Measurements from ENCODE around the gene GABRG3. TPM values are rescaled to one million over a fixed set of nuclear protein-coding genes. Genes with fewer than 3 reads are reported as not detected.
A peak's percentile ranks its signal among the peaks of the same experiment; 100 is the strongest.

Gene GABRG3
- total RNA-seq, 3 donors from 2014 or later (not counting 1 experiment from before 2014, with no cell fraction given): not detected

DNA sequence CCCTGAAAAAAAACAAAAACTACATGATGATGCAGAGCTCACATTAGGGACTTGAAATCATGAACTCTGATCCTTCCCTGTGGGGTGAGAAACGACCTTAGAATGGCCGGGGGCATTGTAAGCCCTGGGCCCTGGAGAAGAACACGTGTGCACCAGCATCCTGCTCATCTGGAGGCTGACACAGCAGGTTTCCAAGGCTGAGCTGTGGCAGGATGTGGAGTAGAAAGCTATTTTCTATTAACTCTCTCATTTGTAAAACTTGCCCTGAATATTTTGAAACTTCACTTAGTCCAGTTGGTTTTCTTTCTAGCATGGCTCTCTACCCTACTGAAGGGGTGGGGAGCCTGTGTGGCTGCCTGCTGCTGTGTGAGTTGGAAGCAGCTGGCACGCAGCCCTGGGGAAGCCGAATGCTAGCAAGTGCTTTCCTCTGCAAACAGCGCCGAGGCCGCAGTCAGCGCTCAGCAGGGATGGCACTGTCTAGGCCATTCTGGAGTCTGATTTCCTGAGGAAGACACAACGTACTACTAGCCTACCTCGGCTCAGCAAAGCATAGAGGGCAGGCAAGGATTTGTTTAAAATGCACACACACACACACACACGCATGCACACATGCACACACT is 58.0 kb downstream of the GABRG3 start:
- H3K4me3 ChIP-seq (ENCODE audit: low read length): no peak overlapping the region
- no peak overlapping the region for H3K4me3 Mint-ChIP-seq
- no peaks in the 10 kb centered on the region for H3K36me3 ChIP-seq (ENCODE audit: control insufficient read depth, insufficient read depth, low read length)
- no peaks in the 10 kb centered on the region for H3K27me3 ChIP-seq (ENCODE audit: control insufficient read depth, insufficient read depth, low read length)
- no peaks in the 10 kb centered on the region for H3K36me3 Mint-ChIP-seq
- ATAC-seq: peak in 1 of 3 donors; percentile 14
- H3K4me1 Mint-ChIP-seq: no peaks in the 10 kb centered on the region
- WGBS (ENCODE audit: insufficient coverage): 60% methylated on average over 12 of the region's 12 CpGs
- intact Hi-C loops (cut with micrococcal nuclease): no loop called here
- H3K4me1 ChIP-seq (ENCODE audit: control insufficient read depth, insufficient read depth, low read length): no peaks in the 10 kb centered on the region
- DNase-seq: no peak
- no peaks in the 10 kb centered on the region for H3K9me3 ChIP-seq (ENCODE audit: control insufficient read depth, insufficient read depth, low read length)
- no peak overlapping the region for H3K27ac ChIP-seq (ENCODE audit: low read length)
- no peak overlapping the region for H3K27ac Mint-ChIP-seq
- TF ChIP-seq, protein P1, sequence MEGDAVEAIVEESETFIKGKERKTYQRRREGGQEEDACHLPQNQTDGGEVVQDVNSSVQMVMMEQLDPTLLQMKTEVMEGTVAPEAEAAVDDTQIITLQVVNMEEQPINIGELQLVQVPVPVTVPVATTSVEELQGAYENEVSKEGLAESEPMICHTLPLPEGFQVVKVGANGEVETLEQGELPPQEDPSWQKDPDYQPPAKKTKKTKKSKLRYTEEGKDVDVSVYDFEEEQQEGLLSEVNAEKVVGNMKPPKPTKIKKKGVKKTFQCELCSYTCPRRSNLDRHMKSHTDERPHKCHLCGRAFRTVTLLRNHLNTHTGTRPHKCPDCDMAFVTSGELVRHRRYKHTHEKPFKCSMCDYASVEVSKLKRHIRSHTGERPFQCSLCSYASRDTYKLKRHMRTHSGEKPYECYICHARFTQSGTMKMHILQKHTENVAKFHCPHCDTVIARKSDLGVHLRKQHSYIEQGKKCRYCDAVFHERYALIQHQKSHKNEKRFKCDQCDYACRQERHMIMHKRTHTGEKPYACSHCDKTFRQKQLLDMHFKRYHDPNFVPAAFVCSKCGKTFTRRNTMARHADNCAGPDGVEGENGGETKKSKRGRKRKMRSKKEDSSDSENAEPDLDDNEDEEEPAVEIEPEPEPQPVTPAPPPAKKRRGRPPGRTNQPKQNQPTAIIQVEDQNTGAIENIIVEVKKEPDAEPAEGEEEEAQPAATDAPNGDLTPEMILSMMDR (IDR thresholded peaks at IDR 0.05): no peak
- H3K9me3 Mint-ChIP-seq: no peaks in the 10 kb centered on the region
- H3K27me3 Mint-ChIP-seq (ENCODE audit: low read depth in 2 of 2): no peaks in the 10 kb centered on the region

DNA sequence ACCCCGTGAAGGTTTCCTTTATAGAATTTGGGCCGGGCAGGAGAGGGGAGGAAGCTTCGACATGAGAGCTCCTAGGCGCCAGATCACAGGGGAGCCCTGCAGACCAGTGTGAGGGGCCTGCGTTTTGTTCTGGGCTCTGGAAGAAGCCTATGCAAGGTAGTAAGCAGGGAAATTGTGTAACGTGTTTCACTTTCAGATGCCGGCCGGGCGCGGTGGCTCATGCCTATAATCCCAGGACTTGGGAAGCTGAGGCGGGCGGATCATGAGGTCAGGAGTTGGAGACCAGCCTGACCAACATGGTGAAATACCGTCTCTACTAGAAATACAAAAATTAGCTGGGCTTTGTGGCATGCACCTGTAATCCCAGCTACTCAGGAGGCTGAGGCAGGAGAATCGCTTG is 65.2 kb downstream of the GABRG3 start:
- H3K4me1 ChIP-seq (ENCODE audit: control insufficient read depth, insufficient read depth, low read length): no peaks in the 10 kb centered on the region
- no peak overlapping the region for H3K4me3 ChIP-seq (ENCODE audit: low read length)
- WGBS (ENCODE audit: insufficient coverage): 92% methylated on average over 14 of the region's 14 CpGs
- H3K9me3 Mint-ChIP-seq: no peaks in the 10 kb centered on the region
- DNase-seq (no peak), ATAC-seq (no peak)
- TF ChIP-seq, protein P1 (IDR thresholded peaks at IDR 0.05): no peak
- no peaks in the 10 kb centered on the region for H3K36me3 Mint-ChIP-seq
- H3K27ac Mint-ChIP-seq: no peak overlapping the region
- no peaks in the 10 kb centered on the region for H3K27me3 Mint-ChIP-seq (ENCODE audit: low read depth in 2 of 2)
- H3K27ac ChIP-seq (ENCODE audit: low read length): no peak overlapping the region
- no peaks in the 10 kb centered on the region for H3K27me3 ChIP-seq (ENCODE audit: control insufficient read depth, insufficient read depth, low read length)
- intact Hi-C loops (cut with micrococcal nuclease): no loop called here
- H3K36me3 ChIP-seq (ENCODE audit: control insufficient read depth, insufficient read depth, low read length): no peaks in the 10 kb centered on the region
- H3K4me1 Mint-ChIP-seq: no peaks in the 10 kb centered on the region
- no peak overlapping the region for H3K4me3 Mint-ChIP-seq
- no peaks in the 10 kb centered on the region for H3K9me3 ChIP-seq (ENCODE audit: control insufficient read depth, insufficient read depth, low read length)

DNA sequence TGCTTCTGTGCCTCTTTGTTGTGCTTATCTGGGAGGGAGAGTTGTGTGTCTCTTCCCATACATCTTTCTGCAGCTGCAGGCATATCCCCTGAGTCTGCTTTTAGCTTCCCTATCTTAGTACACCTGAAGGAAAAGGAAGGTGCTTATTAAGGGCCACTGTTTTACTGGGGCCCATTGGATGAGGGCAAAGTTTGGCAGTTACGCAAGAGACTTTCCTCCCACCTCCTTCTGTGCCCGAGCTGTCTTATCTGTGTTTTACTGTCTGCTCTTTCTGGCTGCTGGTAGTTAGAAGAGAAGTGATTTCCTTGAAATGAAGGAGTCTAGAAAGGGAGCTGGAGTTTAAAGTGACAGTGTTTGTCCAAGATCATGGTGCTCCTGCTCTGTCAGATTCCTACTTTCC is 66.5 kb downstream of the GABRG3 start:
- no peak for ATAC-seq
- Histone ChIP-seq H3K36me3 (ENCODE audit: control insufficient read depth, insufficient read depth, low read length) (no peaks in the 10 kb centered on the region), H3K4me1 (ENCODE audit: control insufficient read depth, insufficient read depth, low read length) (no peaks in the 10 kb centered on the region), H3K27me3 (ENCODE audit: control insufficient read depth, insufficient read depth, low read length) (no peaks in the 10 kb centered on the region), H3K9me3 (ENCODE audit: control insufficient read depth, insufficient read depth, low read length) (no peaks in the 10 kb centered on the region), H3K27ac (ENCODE audit: low read length) (no peak overlapping the region), H3K4me3 (ENCODE audit: low read length) (no peak overlapping the region)
- Mint-ChIP-seq H3K36me3 (no peaks in the 10 kb centered on the region), H3K27ac (no peak overlapping the region), H3K27me3 (ENCODE audit: low read depth in 2 of 2) (no peaks in the 10 kb centered on the region), H3K4me1 (no peaks in the 10 kb centered on the region), H3K4me3 (no peak overlapping the region), H3K9me3 (no peaks in the 10 kb centered on the region)
- intact Hi-C loops (cut with micrococcal nuclease): no loop called here
- WGBS (ENCODE audit: insufficient coverage): 69% methylated on average over 2 of the region's 2 CpGs
- no peak for DNase-seq
- TF ChIP-seq, protein P1 (IDR thresholded peaks at IDR 0.05): no peak

DNA sequence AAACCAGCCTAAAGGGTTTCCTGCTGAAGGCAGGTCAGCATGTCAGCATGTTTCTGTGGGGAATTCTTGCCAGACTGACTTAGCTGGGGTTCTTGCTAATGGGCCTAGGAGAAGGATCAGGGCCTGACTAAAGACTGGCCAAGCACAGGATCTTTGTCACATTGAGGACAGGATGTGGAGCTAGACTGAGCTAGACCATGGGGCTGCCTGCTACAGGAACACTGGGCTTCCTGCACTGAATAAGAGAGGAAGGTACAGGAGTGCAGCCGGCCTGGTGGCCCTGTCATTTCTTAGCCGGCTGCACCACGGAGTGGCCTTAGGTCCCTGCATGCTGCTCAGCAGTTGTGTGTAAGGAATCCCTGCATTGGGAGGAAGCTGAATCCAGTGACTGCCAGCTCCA is 68.2 kb downstream of the GABRG3 start:
- WGBS (ENCODE audit: insufficient coverage): 42% methylated on average over 3 of the region's 3 CpGs
- DNase-seq (no peak), ATAC-seq (no peak)
- Histone ChIP-seq H3K27me3 (ENCODE audit: control insufficient read depth, insufficient read depth, low read length) (no peaks in the 10 kb centered on the region), H3K4me1 (ENCODE audit: control insufficient read depth, insufficient read depth, low read length) (no peaks in the 10 kb centered on the region), H3K4me3 (ENCODE audit: low read length) (no peak overlapping the region), H3K36me3 (ENCODE audit: control insufficient read depth, insufficient read depth, low read length) (no peaks in the 10 kb centered on the region), H3K9me3 (ENCODE audit: control insufficient read depth, insufficient read depth, low read length) (no peaks in the 10 kb centered on the region), H3K27ac (ENCODE audit: low read length) (no peak overlapping the region)
- H3K4me1 Mint-ChIP-seq: no peaks in the 10 kb centered on the region
- no peaks in the 10 kb centered on the region for H3K9me3 Mint-ChIP-seq
- H3K27ac Mint-ChIP-seq: no peak overlapping the region
- no peaks in the 10 kb centered on the region for H3K27me3 Mint-ChIP-seq (ENCODE audit: low read depth in 2 of 2)
- H3K4me3 Mint-ChIP-seq: no peak overlapping the region
- TF ChIP-seq, protein P1 (IDR thresholded peaks at IDR 0.05): no peak
- intact Hi-C loops (cut with micrococcal nuclease): no loop called here
- no peaks in the 10 kb centered on the region for H3K36me3 Mint-ChIP-seq
